Activated B cell treated with CpG ODN at 0.5 μM for 24 hours (primary cell): Measurements from ENCODE around the gene RNPEP. TPM values are rescaled to one million over a fixed set of nuclear protein-coding genes. Genes with fewer than 3 reads are reported as not detected.

Experiments
- ATAC-seq: fragments of 200-7000 bp; cut with Tn5 transposase; one replicate; pipeline ENCODE4 v1.10.0; 2021; ENCODE audit warnings: low read depth, mild to moderate bottlenecking, moderate library complexity
- CTCF ChIA-PET: fragments of 350-600 bp; sonication (Branson Sonifier 250); formaldehyde crosslinking; loops from one replicate; lab custom pipeline; 2021; ENCODE audit warnings: antibody characterized with exemption; lab: Charles Lee
- POLR2A ChIA-PET: fragments of 350-600 bp; sonication (Branson Sonifier 250); formaldehyde crosslinking; loops from one replicate; lab custom pipeline; 2021; ENCODE audit warnings: antibody characterized with exemption; lab: Charles Lee
- DNase-seq: peaks from one replicate; pipeline ENCODE4 v3.0.0; 2022
- H3K27ac Mint-ChIP-seq: one replicate; pipeline ENCODE4 v1.8.0; 2020; ENCODE audit warnings: mixed read lengths
- H3K27me3 Mint-ChIP-seq: one replicate; pipeline ENCODE4 v1.8.0; 2021; ENCODE audit warnings: mixed read lengths
- H3K36me3 Mint-ChIP-seq: one replicate; pipeline ENCODE4 v1.8.0; 2021; ENCODE audit warnings: low read depth, mixed read lengths
- H3K4me1 Mint-ChIP-seq: one replicate; pipeline ENCODE4 v1.8.0; 2021; ENCODE audit warnings: mixed read lengths
- H3K4me3 Mint-ChIP-seq: one replicate; pipeline ENCODE4 v1.8.0; 2020; ENCODE audit warnings: mild to moderate bottlenecking, mixed read lengths
- H3K9me3 Mint-ChIP-seq: one replicate; pipeline ENCODE4 v1.8.0; 2020; ENCODE audit warnings: mixed read lengths
- intact Hi-C: fragments of 100-400 bp; cut with micrococcal nuclease; formaldehyde crosslinking; loops from one replicate; pipeline ENCODE4 v1.15.1; 2024
- total RNA-seq: library from RNA; stranded (reverse); gene quantifications from 2 replicates; pipeline ENCODE4 v1.2.3, GENCODE V29; 2022
- TF ChIP-seq, protein P1 (sequence below): fragments of 200-600 bp; IDR thresholded peaks from one replicate; pipeline ENCODE4 v1.8.0; 2022; ENCODE audit warnings: antibody characterized with exemption, mild to moderate bottlenecking

RNPEP gene
- total RNA-seq, 1 donor from 2014 or later: 37.3 TPM

GRCh38 chr1:201944002-201944401, 38.4 kb upstream of the RNPEP start:
- CTCF ChIA-PET: interaction anchor here (1.6 kb wide), 1 partner anchor 48 kb away, joined by 4 read pairs; no protein-coding TSS in a partner anchor
- POLR2A ChIA-PET: interaction anchor here (0.6 kb wide), 1 partner anchor 45 kb away, joined by 3 read pairs; no protein-coding TSS in a partner anchor
- ATAC-seq (no peak), DNase-seq (no peak)
- H3K4me3 Mint-ChIP-seq: no peak overlapping the region
- no peaks in the 10 kb centered on the region for H3K36me3 Mint-ChIP-seq
- H3K4me1 Mint-ChIP-seq: peaks cover 11% of the 10 kb centered on the region
- H3K9me3 Mint-ChIP-seq: no peaks in the 10 kb centered on the region
- H3K27me3 Mint-ChIP-seq: peaks cover 44% of the 10 kb centered on the region
- no peak overlapping the region for H3K27ac Mint-ChIP-seq
- TF ChIP-seq, protein P1, sequence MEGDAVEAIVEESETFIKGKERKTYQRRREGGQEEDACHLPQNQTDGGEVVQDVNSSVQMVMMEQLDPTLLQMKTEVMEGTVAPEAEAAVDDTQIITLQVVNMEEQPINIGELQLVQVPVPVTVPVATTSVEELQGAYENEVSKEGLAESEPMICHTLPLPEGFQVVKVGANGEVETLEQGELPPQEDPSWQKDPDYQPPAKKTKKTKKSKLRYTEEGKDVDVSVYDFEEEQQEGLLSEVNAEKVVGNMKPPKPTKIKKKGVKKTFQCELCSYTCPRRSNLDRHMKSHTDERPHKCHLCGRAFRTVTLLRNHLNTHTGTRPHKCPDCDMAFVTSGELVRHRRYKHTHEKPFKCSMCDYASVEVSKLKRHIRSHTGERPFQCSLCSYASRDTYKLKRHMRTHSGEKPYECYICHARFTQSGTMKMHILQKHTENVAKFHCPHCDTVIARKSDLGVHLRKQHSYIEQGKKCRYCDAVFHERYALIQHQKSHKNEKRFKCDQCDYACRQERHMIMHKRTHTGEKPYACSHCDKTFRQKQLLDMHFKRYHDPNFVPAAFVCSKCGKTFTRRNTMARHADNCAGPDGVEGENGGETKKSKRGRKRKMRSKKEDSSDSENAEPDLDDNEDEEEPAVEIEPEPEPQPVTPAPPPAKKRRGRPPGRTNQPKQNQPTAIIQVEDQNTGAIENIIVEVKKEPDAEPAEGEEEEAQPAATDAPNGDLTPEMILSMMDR: no peak
- intact Hi-C loops: no loop called here

DNA sequence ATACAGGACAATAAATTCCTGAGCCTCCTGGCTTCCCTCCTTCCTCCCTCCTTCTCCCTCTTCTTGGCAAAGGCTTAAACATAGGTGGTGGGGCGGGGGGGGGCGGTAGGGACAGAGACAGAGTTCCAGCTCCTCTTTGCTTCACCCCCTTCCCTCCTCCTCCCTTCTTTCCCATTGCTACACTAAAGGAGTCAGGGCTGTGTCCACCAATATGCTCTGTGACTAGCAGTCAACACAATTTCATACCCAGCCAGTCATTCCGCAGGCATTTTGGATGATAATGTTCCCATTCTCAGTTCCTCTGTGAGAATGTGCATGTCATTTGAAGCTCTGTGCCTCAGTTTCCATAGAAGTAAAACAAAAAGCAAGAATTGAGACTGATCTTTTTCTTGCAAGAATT, 37.8 kb upstream of the RNPEP start:
- Mint-ChIP-seq H3K4me3 (no peak overlapping the region), H3K4me1 (peaks cover 11% of the 10 kb centered on the region), H3K36me3 (no peaks in the 10 kb centered on the region), H3K27ac (no peak overlapping the region), H3K9me3 (no peaks in the 10 kb centered on the region), H3K27me3 (peaks cover 43% of the 10 kb centered on the region)
- TF ChIP-seq, protein P1: no peak
- intact Hi-C loops: no loop called here
- ChIA-PET POLR2A (interaction anchor here (0.6 kb wide), 1 partner anchor 44 kb away, joined by 3 read pairs; no protein-coding TSS in a partner anchor), CTCF (interaction anchor here (1.6 kb wide), 1 partner anchor 48 kb away, joined by 4 read pairs; no protein-coding TSS in a partner anchor)
- no peak for ATAC-seq
- no peak for DNase-seq

- no peak overlapping the region for H3K27ac Mint-ChIP-seq
- TF ChIP-seq, protein P1: no peak
- ATAC-seq (no peak), DNase-seq (no peak)
- H3K4me1 Mint-ChIP-seq: peaks cover 11% of the 10 kb centered on the region
- intact Hi-C loops: no loop called here
- no peak overlapping the region for H3K4me3 Mint-ChIP-seq
- H3K36me3 Mint-ChIP-seq: no peaks in the 10 kb centered on the region
- ChIA-PET POLR2A (interaction anchor here (1.1 kb wide), 1 partner anchor 36 kb away, joined by 3 read pairs; no protein-coding TSS in a partner anchor), CTCF (interaction anchor here (1.6 kb wide), 1 partner anchor 49 kb away, joined by 4 read pairs; no protein-coding TSS in a partner anchor)
- H3K9me3 Mint-ChIP-seq: no peaks in the 10 kb centered on the region
- peaks cover 42% of the 10 kb centered on the region for H3K27me3 Mint-ChIP-seq
Measured at GRCh38 chr1:201945157-201945556, 37.3 kb upstream of the RNPEP start.

DNA sequence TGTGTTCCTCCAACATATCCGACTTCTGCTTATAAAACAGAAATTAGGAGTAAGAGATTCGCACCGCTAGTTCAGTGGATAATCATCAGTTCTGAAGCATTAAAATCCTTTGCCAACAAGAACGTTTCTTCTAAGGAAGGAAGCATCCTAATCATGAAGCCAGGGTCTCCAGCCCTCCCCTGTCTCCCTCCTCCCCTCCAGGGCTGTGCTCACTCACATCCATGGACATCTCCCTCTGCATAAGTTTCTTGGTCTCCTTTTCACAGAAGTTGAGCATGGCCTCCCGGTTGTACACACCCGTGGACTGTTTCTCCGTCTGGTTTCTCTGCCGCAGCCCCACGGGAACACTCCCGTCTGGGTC, 36.6 kb upstream of the RNPEP start:
- Mint-ChIP-seq H3K27ac (no peak overlapping the region), H3K27me3 (peaks cover 42% of the 10 kb centered on the region), H3K9me3 (no peaks in the 10 kb centered on the region), H3K4me1 (peaks cover 11% of the 10 kb centered on the region), H3K4me3 (peak overlapping the region; percentile 68), H3K36me3 (no peaks in the 10 kb centered on the region)
- no peak for DNase-seq
- intact Hi-C loops: no loop called here
- ChIA-PET CTCF (interaction anchor here (1.6 kb wide), 1 partner anchor 49 kb away, joined by 4 read pairs; no protein-coding TSS in a partner anchor), POLR2A (interaction anchor here (1.1 to 1.5 kb wide), 2 partner anchors 9 to 36 kb away, joined by 3 to 7 read pairs; partner anchors contain the start of gene TIMM17A)
- TF ChIP-seq, protein P1: no peak
- no peak for ATAC-seq

DNA sequence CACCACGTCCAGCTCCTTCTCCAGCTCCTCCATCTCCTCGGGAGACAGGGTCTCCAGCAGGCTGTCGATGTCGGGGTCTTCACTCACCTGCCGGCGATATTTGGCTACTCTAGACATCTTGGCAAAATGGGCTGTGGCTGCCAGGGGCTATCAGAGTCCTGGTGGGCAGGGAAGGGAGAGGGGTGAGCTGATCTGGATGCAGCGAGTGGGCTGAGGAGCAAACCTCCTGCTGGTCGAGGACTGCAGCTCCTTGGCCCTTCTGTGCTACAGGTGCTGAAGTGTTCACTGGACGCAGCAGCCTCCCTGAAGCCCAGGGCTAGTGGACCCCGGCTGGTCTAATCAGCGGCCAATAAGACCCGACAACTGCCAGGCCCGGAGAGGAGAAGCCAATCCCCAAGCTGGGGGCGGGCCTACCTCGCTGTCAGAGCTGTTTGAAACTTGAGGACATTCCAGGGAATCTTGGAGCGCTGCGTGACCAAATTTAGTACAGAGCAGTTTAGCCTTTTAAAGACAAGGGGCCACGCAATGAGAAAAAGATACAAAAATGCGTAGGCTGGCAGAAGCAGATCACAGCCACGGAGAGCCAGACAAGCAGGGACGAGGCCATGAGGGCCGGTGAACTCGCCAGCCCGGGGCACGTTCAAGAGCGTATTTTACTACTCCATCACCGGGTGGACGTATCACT, 36.1 kb upstream of the RNPEP start, which contains the start of gene LMOD1:
TSS of gene LMOD1 (minus strand) at position 325 of the 685 bp plus-strand sequence. CDS start at position 117, 208 bp downstream.
- POLR2A ChIA-PET: interaction anchor here (1.1 to 1.5 kb wide), 2 partner anchors 9 to 35 kb away, joined by 3 to 7 read pairs; partner anchors contain the start of gene TIMM17A
- H3K4me3 Mint-ChIP-seq: peak within 1 kb of the TSS; percentile 68

More for the DNA sequence above, 36.1 kb upstream of the RNPEP start, which contains the start of gene LMOD1:
- TF ChIP-seq, protein P1: no peak
- H3K27ac Mint-ChIP-seq: no peak within 1 kb of the TSS
- ATAC-seq: peak; percentile 40
- DNase-seq: no peak
- H3K4me1 Mint-ChIP-seq: peaks cover 11% of the 10 kb centered on the region
- no peaks in the 10 kb centered on the region for H3K9me3 Mint-ChIP-seq
- peaks cover 42% of the 10 kb centered on the region for H3K27me3 Mint-ChIP-seq
- CTCF ChIA-PET: no interaction called here
- H3K36me3 Mint-ChIP-seq: no peaks in the 10 kb centered on the region
- intact Hi-C loops: no loop called here
